Liver (tissue), 3 donors: ENCODE data around the gene ALDH3B2.

Experiments
- EGR1 ChIP-seq, 2 donors: IDR thresholded peaks; 2 replicates each; pipeline ENCODE4 v1.6.1; 2016 to 2018; ENCODE audit warnings: antibody characterized with exemption in 2 of 2, low read depth in 2 of 2
- GABPA ChIP-seq, 2 donors: IDR thresholded peaks in 1 of 2; conservative IDR thresholded peaks in 1 of 2; 2 replicates each; pipeline ENCODE4 v1.6.1; 2016; ENCODE audit warnings: antibody characterized with exemption in 2 of 2, mild to moderate bottlenecking in 1 of 2, moderate library complexity in 1 of 2
- SP1 ChIP-seq: IDR thresholded peaks from 2 replicates; pipeline ENCODE4 v1.6.1; 2018; ENCODE audit warnings: antibody characterized with exemption, mild to moderate bottlenecking
- TF ChIP-seq, protein P1 (sequence below): fragments of 150-350 bp; IDR thresholded peaks from 2 replicates; pipeline ENCODE4 v1.5.1; 2017; ENCODE audit warnings: improper control_type of control experiment, low read depth, low read length; ENCODE audit not compliant: missing input control
- TF ChIP-seq, protein P2 (sequence below): IDR thresholded peaks from 2 replicates; pipeline ENCODE4 v1.6.1; 2016; ENCODE audit warnings: antibody characterized with exemption
- donor health status: healthy.
- donor health status: healthy.

GRCh38 chr11:67667490-67668191 is 6.8 kb downstream of the ALDH3B2 start:
- TF ChIP-seq, protein P1, sequence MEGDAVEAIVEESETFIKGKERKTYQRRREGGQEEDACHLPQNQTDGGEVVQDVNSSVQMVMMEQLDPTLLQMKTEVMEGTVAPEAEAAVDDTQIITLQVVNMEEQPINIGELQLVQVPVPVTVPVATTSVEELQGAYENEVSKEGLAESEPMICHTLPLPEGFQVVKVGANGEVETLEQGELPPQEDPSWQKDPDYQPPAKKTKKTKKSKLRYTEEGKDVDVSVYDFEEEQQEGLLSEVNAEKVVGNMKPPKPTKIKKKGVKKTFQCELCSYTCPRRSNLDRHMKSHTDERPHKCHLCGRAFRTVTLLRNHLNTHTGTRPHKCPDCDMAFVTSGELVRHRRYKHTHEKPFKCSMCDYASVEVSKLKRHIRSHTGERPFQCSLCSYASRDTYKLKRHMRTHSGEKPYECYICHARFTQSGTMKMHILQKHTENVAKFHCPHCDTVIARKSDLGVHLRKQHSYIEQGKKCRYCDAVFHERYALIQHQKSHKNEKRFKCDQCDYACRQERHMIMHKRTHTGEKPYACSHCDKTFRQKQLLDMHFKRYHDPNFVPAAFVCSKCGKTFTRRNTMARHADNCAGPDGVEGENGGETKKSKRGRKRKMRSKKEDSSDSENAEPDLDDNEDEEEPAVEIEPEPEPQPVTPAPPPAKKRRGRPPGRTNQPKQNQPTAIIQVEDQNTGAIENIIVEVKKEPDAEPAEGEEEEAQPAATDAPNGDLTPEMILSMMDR, result no peak
- no peak for TF ChIP-seq SP1
- TF ChIP-seq EGR1 (IDR thresholded peaks at IDR 0.05; ENCODE audit: low read depth in 2 of 2), result no peak
- TF ChIP-seq GABPA (IDR thresholded peaks at IDR 0.05 in 1 of 2, conservative IDR thresholded peaks at IDR 0.05 in 1 of 2), result no peak
- TF ChIP-seq, protein P2, sequence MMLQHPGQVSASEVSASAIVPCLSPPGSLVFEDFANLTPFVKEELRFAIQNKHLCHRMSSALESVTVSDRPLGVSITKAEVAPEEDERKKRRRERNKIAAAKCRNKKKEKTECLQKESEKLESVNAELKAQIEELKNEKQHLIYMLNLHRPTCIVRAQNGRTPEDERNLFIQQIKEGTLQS, result no peak
